Caco-2 (cell line): ENCODE measurements around the gene KRT13. TPM values are rescaled to one million over a fixed set of nuclear protein-coding genes. Genes with fewer than 3 reads are reported as not detected.

Experiments
- BruUV-seq: library from RNA; stranded (reverse); fragments of 400-500 nt; replicated peaks from 2 replicates; lab custom pipeline; 2021; lab: Mats Ljungman, UMichigan
- CTCF ChIA-PET: fragments of 300-600 bp; sonication (Branson Sonifier 250); formaldehyde crosslinking; loops from one replicate; lab custom pipeline; 2022; ENCODE audit warnings: antibody characterized with exemption; lab: Charles Lee
- POLR2A ChIA-PET: fragments of 300-600 bp; sonication (Branson Sonifier 250); formaldehyde crosslinking; loops from one replicate; lab custom pipeline; 2022; ENCODE audit warnings: antibody characterized with exemption; lab: Charles Lee
- DNase-seq, 2 experiments: peaks; one replicate each; pipeline versions ENCODE4 v3.0.0 to v3.0.0-alpha.2; 2020 to 2022
- H3K27me3 ChIP-seq: replicated peaks from 2 replicates; pipeline ENCODE4 v1.6.0; 2011; ENCODE audit warnings: low read length; ENCODE audit not compliant: control insufficient read depth, insufficient read depth
- H3K36me3 ChIP-seq: 2 replicates; pipeline ENCODE4 v1.5.1; 2011; ENCODE audit warnings: low read length; ENCODE audit not compliant: control insufficient read depth, insufficient read depth
- H3K4me1 ChIP-seq: fragments of 250-450 bp; sonication (Bioruptor Pico); 2 replicates; pipeline ENCODE4 v1.5.1; 2020; ENCODE audit warnings: mild to moderate bottlenecking
- H3K4me3 ChIP-seq: 2 replicates; pipeline ENCODE4 v1.5.1; 2011; ENCODE audit warnings: low read depth, mild to moderate bottlenecking, control low read depth, low read length
- H3K9me3 ChIP-seq: fragments of 250-450 bp; sonication (Bioruptor Pico); 2 replicates; pipeline ENCODE4 v1.5.1; 2020; ENCODE audit warnings: mild to moderate bottlenecking, moderate library complexity
- H3K27ac Mint-ChIP-seq: one replicate; pipeline ENCODE4 v1.8.0; 2022; ENCODE audit warnings: mixed read lengths; ENCODE audit not compliant: unreplicated experiment
- H3K27me3 Mint-ChIP-seq: one replicate; pipeline ENCODE4 v1.8.0; 2022; ENCODE audit warnings: mixed read lengths; ENCODE audit not compliant: insufficient read depth, unreplicated experiment
- H3K36me3 Mint-ChIP-seq: one replicate; pipeline ENCODE4 v1.8.0; 2022; ENCODE audit warnings: mild to moderate bottlenecking, mixed read lengths; ENCODE audit not compliant: insufficient read depth, unreplicated experiment
- H3K4me1 Mint-ChIP-seq: one replicate; pipeline ENCODE4 v1.8.0; 2022; ENCODE audit warnings: low read depth, mixed read lengths; ENCODE audit not compliant: unreplicated experiment
- H3K4me3 Mint-ChIP-seq: one replicate; pipeline ENCODE4 v1.8.0; 2022; ENCODE audit warnings: mild to moderate bottlenecking, moderate library complexity, mixed read lengths; ENCODE audit not compliant: unreplicated experiment
- H3K9me3 Mint-ChIP-seq: one replicate; pipeline ENCODE4 v1.8.0; 2022; ENCODE audit warnings: mixed read lengths; ENCODE audit not compliant: unreplicated experiment
- CTCF ChIP-seq, 2 experiments: fragments of 200-600 bp in 1 of 2; IDR thresholded peaks; 1 replicate in 1 of 2; 2 replicates in 1 of 2; pipeline versions ENCODE4 v1.5.1 to v1.8.0; 2011 to 2022; ENCODE audit warnings: antibody characterized with exemption in 1 of 2, control low read depth in 1 of 2, inconsistent platforms in 1 of 2, low read depth in 1 of 2, low read length in 1 of 2, mild to moderate bottlenecking in 1 of 2, moderate library complexity in 1 of 2; ENCODE audit not compliant: insufficient read depth in 1 of 2, severe bottlenecking in 1 of 2, unreplicated experiment in 1 of 2
- intact Hi-C: fragments of 100-400 bp; cut with micrococcal nuclease; formaldehyde crosslinking; loops from one replicate; pipeline ENCODE4 v1.10.0; 2022; ENCODE audit not compliant: unreplicated experiment
- total RNA-seq: library from RNA; stranded (reverse); gene quantifications from 2 replicates; pipeline ENCODE4 v1.2.3, GENCODE V29; 2022

The KRT13 gene
- total RNA-seq, 1 experiment from 2014 or later, result not detected

- POLR2A ChIA-PET, result interaction anchor here (0.6 kb wide), 1 partner anchor 626 kb away, joined by 3 read pairs; no protein-coding TSS in a partner anchor
- Histone ChIP-seq H3K36me3 (no peaks in the 10 kb centered on the region), H3K27me3 (no peaks in the 10 kb centered on the region), H3K9me3 (0 out of 2 replicates have a peak, but pooled peaks cover 4% of the 10 kb centered on the region), H3K4me3 (no peak overlapping the region), H3K4me1 (peaks cover 69% of the 10 kb centered on the region)
- H3K36me3 Mint-ChIP-seq, result peaks cover 28% of the 10 kb centered on the region
- CTCF ChIA-PET, result interaction anchor here (0.6 to 1.5 kb wide), 4 partner anchors 9 to 18 kb away, joined by 3 to 5 read pairs (median 3); no protein-coding TSS in a partner anchor
- H3K27ac Mint-ChIP-seq, result no peak overlapping the region
- intact Hi-C loops, result no loop called here
- DNase-seq, result no peak
- peaks cover 75% of the 10 kb centered on the region for H3K4me1 Mint-ChIP-seq
- no peaks in the 10 kb centered on the region for H3K27me3 Mint-ChIP-seq
- no peaks in the 10 kb centered on the region for H3K9me3 Mint-ChIP-seq
- no peak for TF ChIP-seq CTCF (IDR thresholded peaks at IDR 0.05; ENCODE audit: insufficient read depth in 1 of 2, low read depth in 1 of 2, low read length in 1 of 2, severe bottlenecking in 1 of 2, unreplicated experiment in 1 of 2)
- H3K4me3 Mint-ChIP-seq, result no peak overlapping the region
- BruUV-seq, result no TSS peak
These were observed 27.6 kb upstream of the KRT13 start for GRCh38 chr17:41532947-41533570.

GRCh38 chr17:41531993-41532392 lies 26.6 kb upstream of the KRT13 start:
- no peak overlapping the region for H3K27ac Mint-ChIP-seq
- H3K36me3 Mint-ChIP-seq, result peaks cover 39% of the 10 kb centered on the region
- ChIA-PET CTCF (interaction anchor here (1.5 kb wide), 1 partner anchor 17 kb away, joined by 5 read pairs; no protein-coding TSS in a partner anchor), POLR2A (no interaction called here)
- H3K4me3 ChIP-seq, result no peak overlapping the region
- peaks cover 66% of the 10 kb centered on the region for H3K4me1 Mint-ChIP-seq
- no TSS peak for BruUV-seq
- H3K27me3 Mint-ChIP-seq, result no peaks in the 10 kb centered on the region
- TF ChIP-seq CTCF (IDR thresholded peaks at IDR 0.05; ENCODE audit: insufficient read depth in 1 of 2, low read depth in 1 of 2, low read length in 1 of 2, severe bottlenecking in 1 of 2, unreplicated experiment in 1 of 2), result no peak
- no peak for DNase-seq
- H3K27me3 ChIP-seq, result no peaks in the 10 kb centered on the region
- no peak overlapping the region for H3K4me3 Mint-ChIP-seq
- intact Hi-C loops, result no loop called here
- no peaks in the 10 kb centered on the region for H3K9me3 Mint-ChIP-seq
- peaks cover 6% of the 10 kb centered on the region; the same call in 1 of the 2 replicates for H3K36me3 ChIP-seq
- H3K9me3 ChIP-seq, result 0 out of 2 replicates have a peak, but pooled peaks cover 4% of the 10 kb centered on the region
- peaks cover 58% of the 10 kb centered on the region for H3K4me1 ChIP-seq

- ChIA-PET CTCF (interaction anchor here (0.6 to 4.1 kb wide), 4 partner anchors 19 to 158 kb away, joined by 3 to 42 read pairs (median 4); partner anchors contain the start of gene EIF1), POLR2A (interaction anchor here (1.0 to 2.2 kb wide), 6 partner anchors 8 to 158 kb away, joined by 3 to 15 read pairs (median 8); partner anchors contain the start of gene EIF1)
- Histone ChIP-seq H3K36me3 (peaks cover 9% of the 10 kb centered on the region; the same call in 1 of the 2 replicates), H3K4me1 (peaks cover 46% of the 10 kb centered on the region), H3K9me3 (0 out of 2 replicates have a peak, but pooled peaks cover 4% of the 10 kb centered on the region), H3K27me3 (no peaks in the 10 kb centered on the region), H3K4me3 (peak overlapping the region; percentile 4)
- H3K4me1 Mint-ChIP-seq, result peaks cover 54% of the 10 kb centered on the region
- DNase-seq, result peak; percentile 89 to 97
- H3K36me3 Mint-ChIP-seq, result peaks cover 46% of the 10 kb centered on the region
- TF ChIP-seq CTCF (IDR thresholded peaks at IDR 0.05; ENCODE audit: insufficient read depth in 1 of 2, low read depth in 1 of 2, low read length in 1 of 2, severe bottlenecking in 1 of 2, unreplicated experiment in 1 of 2), result no peak
- BruUV-seq, result TSS peak; percentile 59
- H3K4me3 Mint-ChIP-seq, result peak overlapping the region; percentile 99
- H3K27me3 Mint-ChIP-seq, result no peaks in the 10 kb centered on the region
- H3K27ac Mint-ChIP-seq, result peak overlapping the region; percentile 98
- H3K9me3 Mint-ChIP-seq, result no peaks in the 10 kb centered on the region
- intact Hi-C loops, result loop anchor here (1.0 kb wide), 2 partner anchors 14 to 19 kb away; no protein-coding TSS in a partner anchor
These were observed 24.9 kb upstream of the KRT13 start for GRCh38 chr17:41530062-41531048.
